Astrocyte of the cerebellum (primary cell): ENCODE measurements around the gene PEX1.
"Not testable (repeated sequence)": the region's sequence is repeated elsewhere in the genome, so short reads cannot be mapped to it uniquely, and the experiment has no call there.

Experiments used
- DNase-seq: peaks from one replicate; pipeline ENCODE4 v3.0.0-alpha.2; 2011; ENCODE audit warnings: low read depth
- H3K4me3 ChIP-seq: 2 replicates; pipeline ENCODE4 v1.5.1; 2011; ENCODE audit warnings: mild to moderate bottlenecking, low read depth, low read length, moderate library complexity
- CTCF ChIP-seq: IDR thresholded peaks from 2 replicates; pipeline ENCODE4 v1.5.1; 2012; ENCODE audit warnings: low read length, low read depth, moderate library complexity, mild to moderate bottlenecking; ENCODE audit errors: missing control alignments
- in situ Hi-C: cut with HindIII; loops from 2 replicates; pipeline ENCODE4 v1.10.0; 2017; ENCODE audit warnings: low sequenced_read_pairs

PEX1 gene

GRCh38 chr7:92448205-92448747 lies 80.0 kb downstream of the PEX1 start:
- H3K4me3 ChIP-seq = peak overlapping the region; percentile 88
- TF ChIP-seq CTCF = peak; percentile 51
- DNase-seq = no peak
- in situ Hi-C loops = no loop called here

- DNase-seq = peak; percentile 84
- in situ Hi-C loops = no loop called here
- TF ChIP-seq CTCF = peak; percentile 82
- peak within 1 kb of the TSS; percentile 88 for H3K4me3 ChIP-seq
Observed at GRCh38 chr7:92447345-92448204, 80.7 kb downstream of the PEX1 start, which contains the start of gene GATAD1. TSS of gene GATAD1 (plus strand) at chr7:92447482. CDS start at chr7:92447730, 248 bp downstream.

GRCh38 chr7:92446869-92447344 lies 81.4 kb downstream of the PEX1 start:
- no peak for DNase-seq
- H3K4me3 ChIP-seq = peak overlapping the region; percentile 88
- TF ChIP-seq CTCF = no peak
- in situ Hi-C loops = no loop called here

- H3K4me3 ChIP-seq, DNase-seq, in situ Hi-C loops: not testable (repeated sequence)
Observed at GRCh38 chr7:92442720-92443119, 85.6 kb downstream of the PEX1 start.

- in situ Hi-C loops = no loop called here
- no peak for DNase-seq
- no peak overlapping the region for H3K4me3 ChIP-seq
- no peak for TF ChIP-seq CTCF
Observed at GRCh38 chr7:92437956-92438491, 90.3 kb downstream of the PEX1 start.
